Measurements from ENCODE around the gene KLHL25.

KLHL25 gene

DNA sequence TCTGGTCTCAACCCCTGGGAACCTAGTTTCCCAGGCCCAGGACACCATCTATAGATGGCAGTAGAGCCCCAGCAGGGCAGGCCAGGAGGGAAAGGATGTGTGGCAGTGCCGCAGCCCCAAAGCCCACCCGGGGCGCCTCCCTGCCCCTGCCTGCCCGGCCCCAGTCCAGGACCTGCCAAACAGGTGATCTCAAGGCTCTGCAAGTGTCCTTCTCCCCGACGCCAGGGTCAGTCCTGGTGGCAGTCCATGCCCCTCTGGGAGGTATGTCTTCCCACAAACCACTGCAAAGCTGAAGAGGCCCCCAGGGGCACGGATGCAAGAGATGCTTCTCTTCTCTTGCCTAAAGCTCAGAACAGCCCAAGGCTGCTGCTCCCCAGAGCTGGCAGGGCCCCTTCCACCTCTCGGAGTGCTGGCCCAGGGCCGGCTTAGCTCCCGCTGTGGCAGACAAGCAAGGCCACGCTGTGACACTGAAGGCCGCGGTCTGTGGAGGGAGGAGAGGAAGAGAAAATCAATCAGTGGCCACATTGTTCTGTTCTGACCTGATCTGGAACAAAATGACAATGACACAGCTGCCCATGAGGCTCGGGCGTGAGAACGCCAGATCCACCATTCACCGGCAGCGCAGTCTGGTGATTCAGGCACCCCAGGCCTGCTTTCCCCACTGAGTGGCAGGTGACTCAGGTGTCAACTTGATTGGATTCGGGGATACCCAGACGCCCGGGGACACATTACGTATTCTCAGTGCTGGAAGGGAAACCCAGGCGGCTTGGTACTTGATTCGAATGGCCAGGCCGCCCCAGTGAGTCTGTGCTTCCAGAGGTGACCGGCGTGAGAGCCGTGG lies 34.0 kb downstream of the KLHL25 start:
- DNase-seq (ENCODE audit: low spot score), result no peak

DNA sequence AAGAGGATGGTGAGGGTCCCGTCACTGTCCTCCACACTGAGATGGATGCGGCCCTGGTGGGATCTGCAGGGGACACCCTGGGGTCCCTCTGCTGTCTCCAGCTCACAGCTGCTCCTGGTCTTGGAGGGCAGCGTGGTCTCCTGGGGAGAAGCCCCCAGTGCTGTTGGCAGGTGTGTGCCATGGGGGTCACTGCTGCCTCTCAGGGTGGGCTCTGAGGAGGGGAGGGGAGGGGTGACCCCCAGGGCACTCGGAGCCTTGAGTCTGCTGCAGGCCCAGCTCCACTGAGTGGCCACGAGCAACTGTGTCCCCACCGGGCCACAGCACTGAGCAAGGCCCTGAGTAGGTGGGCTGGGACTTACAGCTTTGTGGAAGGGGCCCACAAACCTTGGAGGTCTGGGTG lies 34.7 kb downstream of the KLHL25 start:
- no peak for DNase-seq (ENCODE audit: low spot score)

DNA sequence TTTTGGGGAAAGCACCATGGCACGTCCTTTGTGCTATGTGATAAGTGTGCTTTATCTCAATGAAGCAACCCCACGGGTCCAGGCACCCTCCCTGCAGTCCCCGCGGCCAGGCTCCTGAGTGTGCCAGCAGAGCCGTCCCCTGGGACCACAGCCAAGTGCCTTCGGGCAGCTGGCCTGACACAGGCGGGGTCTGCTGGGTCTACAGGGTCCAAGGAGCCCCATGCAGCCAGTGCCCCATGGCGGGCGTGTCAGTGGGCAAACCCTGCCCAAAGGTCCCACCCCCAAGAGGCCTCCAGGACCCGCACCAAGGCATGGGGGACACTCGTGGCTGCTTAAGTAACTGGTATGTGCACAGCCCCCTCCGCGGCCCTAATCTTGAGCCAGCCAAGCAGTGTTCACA lies 35.3 kb downstream of the KLHL25 start:
- DNase-seq (ENCODE audit: low spot score), result no peak

DNA sequence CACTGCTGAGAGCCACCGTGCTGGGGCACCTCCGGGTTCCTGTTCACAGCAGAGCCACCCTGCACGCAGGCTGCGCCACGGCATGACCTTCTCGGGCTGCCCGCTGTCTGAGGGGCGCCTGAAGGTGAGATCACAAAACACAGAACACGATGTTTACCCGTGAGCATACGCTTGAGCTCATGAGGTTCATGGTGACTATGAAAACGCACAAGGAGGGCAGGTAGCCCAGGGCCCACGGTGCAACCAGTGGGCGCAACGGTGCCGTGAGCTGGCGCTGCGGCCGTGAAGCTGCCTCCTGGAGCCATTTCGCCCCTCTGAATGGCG lies 36.1 kb downstream of the KLHL25 start:
- DNase-seq (ENCODE audit: low spot score), result no peak

DNA sequence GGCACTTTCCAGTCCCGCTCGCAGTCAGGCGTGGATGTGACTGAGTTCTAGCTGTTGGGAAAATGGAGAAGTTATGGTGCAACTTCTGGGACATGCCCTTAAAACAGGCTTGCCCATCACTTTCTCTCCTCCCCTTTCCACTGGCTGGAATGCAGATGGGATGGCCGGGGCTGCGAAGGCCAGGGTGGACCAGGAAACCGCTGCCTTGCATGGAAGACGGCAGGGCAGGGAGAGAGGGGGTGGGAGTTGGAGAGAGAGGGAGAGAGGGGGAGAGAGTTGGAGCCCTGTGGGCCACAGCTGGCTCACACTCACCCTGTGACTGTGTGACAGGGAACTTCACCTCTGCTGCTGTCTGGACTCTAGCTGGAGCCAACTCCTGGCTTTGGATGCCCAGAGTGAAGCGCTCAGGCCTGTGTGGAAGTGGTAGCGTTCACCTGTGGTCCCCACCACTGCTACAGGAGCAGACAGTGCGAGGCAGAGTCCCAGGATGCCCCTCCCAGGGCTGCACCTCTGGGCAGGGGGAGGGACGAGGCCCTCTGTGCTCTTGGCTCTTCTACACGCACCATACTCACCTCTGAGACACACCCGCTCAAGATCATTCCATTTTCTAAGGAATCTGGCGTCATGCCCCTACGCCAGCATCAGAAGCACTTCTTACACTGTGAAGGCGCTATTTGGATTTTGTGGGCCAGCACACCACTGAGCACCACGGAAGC lies 36.6 kb downstream of the KLHL25 start:
- no peak for DNase-seq (ENCODE audit: low spot score)

DNA sequence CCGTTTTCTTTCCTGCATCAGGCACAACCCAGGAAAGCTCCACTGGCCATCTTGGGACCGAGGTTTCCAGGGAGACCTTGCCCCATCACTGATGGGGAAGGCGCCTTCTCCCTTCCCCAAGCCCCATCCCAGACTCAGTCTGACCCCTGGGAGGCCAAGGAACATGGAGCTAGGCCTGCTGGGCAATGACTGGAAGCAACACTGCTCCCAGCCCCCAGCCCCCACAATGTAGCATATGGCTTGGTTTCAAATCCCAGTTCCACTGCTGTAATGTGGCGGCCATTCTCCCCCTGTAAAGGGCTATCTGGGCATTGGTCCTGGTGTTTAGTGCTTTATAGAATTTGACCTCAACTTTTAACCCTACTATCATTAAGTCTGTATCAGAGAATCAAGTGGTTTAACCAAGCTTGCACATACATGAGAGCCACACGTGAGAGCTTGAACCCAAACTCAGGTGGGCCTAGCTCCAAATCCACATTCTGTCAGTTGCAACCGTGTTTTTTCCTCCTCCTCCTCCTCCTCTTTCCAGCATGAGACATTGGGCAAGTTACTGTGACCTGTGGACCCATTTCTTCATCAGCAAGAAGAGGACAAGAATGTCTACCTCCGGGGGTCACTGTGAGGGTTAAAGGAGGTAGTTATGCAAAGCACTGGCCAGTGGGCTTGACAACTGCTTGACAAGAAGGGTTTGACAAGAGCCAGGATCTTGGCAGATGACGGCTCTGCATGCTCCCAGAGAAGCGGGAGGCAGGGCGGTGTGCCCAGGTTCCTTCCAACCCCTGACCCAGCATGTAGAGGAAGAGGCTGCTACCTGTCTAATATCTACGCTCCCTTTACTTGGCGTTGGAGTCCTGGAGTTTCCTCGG lies 37.4 kb downstream of the KLHL25 start:
- DNase-seq (ENCODE audit: low spot score), result no peak

DNA sequence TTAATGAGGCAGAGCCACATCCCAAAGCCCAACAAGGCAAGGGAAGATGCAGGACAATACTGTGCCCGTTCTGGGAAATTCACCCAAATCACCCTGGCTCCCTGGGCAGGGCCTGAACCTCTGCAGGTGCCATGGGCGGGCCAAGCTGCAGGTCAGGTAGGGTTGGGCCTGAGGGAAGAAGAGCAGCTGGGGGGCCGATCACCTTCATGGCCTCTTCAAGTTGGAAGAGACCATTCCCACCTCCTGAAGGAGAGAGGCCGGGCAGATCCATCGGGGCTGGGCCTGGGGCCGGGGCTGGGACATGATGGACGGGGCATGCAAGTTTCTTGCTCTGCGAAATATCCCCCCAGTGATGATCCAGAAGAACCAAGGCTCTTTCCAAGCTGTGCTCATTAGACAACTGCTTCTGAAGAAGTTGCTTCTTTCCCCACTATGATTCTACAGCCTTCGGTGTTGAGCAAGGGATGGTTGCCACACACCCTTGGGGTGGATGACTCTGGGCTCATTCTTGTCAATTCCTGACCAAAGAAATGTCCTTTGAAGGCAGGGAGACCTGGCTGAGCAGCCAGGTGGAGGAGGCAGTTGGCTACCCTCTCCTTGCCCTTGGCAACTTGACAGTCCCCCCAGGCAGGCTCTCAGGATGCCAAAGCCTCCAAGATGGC lies 38.2 kb downstream of the KLHL25 start:
- DNase-seq (ENCODE audit: low spot score), result no peak

DNA sequence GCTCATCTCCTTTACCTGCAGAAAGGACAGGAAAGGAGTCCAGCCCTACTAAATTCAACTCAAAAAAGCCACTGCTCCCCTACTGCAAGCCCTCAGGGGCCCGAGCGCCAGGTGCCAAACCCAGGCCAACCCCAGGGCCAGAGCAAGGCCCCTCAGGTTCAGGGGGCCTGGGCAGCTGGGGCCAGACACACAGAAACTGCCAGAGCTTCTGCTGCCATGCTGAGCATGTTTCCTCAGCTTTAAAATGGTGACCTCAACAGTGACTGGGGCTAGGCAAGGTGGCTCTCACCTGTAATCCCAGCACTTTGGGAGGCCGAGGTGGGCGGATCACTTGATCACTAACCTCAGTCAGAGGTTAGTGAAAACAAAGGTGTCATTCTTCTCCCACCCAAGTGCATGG lies 38.8 kb downstream of the KLHL25 start:
- DNase-seq (ENCODE audit: low spot score), result no peak

DNA sequence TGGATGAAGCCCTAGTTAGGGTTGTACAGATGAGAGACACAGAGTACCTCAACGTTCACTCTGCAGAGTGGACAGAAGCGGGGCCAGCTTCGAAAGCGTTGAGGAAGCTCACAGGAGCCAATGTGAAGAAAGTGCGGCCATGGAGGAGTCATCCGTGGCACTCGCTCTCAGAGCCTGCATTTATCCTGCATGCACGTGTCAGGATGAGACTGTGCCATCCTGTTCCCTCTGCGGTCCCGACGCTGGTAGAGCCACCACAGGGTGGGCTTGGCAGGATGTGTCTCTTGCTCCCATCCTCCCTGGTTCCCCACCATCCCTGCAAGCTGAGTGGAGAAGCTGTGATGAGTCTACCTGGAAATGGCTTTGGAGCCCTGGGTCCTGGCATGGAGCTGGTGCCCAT lies 39.3 kb downstream of the KLHL25 start:
- no peak for DNase-seq (ENCODE audit: low spot score)

DNA sequence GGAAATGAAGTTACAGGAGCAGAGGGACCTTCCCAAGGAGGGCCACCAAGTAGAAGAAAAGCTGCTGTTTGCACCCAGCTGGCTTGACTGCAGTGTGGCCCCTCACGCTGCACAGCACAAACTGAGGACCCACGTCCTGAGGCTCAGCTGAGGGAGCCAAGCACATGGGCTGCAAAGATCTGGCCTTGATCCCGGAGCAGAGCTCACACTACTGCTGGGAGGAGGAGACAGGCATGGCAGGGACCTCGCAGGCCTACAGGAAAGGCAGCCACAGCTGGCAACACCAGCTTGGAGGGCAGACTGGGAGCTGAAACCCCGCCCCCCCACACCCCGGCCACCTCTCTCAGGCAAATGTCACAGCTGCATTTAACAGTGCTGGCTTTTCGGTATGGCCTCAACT lies 39.7 kb downstream of the KLHL25 start:
- DNase-seq (ENCODE audit: low spot score), result no peak

DNA sequence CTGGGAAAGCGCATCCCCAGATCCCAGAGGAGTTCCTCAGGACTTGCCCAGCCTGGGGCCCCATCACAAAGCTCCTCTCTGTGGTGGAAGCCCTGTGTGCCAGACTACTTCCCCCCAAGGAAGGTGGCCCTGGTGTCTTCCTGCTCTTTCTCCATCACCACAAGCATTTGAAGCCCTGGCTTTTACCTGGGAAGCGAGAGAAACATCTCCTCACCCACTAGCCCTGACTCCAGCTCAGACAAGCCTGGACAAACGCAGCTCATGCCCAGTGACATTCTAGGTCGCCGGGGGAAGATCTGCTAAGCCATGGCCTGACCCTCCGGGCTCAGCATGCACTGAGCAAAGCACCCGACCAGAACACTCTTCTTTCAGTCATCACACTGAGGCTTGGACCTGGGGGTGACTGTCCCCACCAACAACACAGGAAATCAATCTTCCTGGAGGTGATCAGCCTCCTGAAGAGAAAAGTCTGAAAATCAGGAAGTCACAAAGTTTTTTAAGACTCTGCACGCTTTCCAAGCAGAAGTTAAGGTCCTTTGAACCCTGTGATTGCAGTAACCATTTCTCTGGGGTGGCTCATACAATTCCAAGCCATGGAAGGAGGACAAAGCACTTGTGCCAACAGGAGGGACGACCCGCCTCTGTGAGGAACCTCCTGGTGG lies 40.8 kb downstream of the KLHL25 start:
- no peak for DNase-seq (ENCODE audit: low spot score)

DNA sequence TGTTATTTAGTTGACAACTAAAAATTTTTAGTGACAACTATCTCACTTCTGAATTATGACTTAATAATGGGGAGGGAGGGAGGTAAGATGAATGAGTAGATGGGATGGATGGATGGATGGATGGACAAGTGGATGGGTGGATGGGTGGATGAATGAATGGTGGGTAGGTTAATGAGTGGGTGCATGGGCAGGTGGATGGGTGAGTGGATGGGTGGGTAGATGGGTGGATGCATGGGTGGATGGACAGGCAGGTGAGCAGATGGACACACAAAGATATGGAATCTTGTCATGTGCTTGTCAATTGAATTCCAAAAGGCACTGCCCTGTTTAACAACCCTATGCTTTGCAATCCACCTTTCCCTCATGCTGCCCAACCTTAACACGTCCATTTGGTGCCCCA lies 41.5 kb downstream of the KLHL25 start:
- no peak for DNase-seq (ENCODE audit: low spot score)

DNA sequence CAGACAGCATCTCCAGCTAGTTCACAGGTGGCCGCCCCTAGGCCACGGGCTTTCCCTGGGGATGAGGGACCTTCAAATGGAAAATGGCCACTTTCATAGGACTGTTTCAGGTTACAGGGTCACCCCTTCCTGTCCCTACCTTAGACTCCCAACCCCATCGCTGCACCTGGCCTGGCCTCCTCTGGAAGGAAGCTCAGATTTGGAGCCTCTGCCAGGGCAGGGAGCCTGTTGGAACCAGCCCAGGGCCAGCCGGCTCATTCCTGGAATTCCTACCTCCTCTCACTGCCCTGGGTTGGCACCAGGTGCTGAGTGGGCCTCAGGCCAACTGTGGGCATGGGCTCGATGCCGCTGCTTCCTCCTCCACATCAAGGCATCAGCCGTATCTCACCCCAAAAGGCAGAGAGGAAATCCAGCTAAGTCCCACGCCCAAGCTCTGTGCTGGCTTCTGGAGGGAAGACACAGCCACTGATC lies 42.2 kb downstream of the KLHL25 start:
- no peak for DNase-seq (ENCODE audit: low spot score)

DNA sequence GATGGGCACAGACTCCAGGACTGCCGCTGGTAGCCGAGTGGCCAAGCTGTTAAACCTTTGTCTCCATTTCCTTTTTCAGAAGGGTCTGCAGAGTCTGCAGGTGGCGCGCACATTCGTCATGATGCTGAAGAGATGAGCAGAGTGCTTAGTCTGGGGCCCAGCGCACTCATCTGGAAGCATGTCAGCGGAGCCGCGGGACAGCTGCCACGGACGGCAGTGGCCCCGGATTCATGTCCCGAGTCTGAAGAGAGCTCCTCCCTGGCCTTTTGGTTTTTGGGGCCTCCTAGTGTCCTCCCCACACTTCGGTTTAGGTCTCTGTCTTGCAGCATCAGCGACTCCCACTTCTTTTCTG lies 42.6 kb downstream of the KLHL25 start:
- no peak for DNase-seq (ENCODE audit: low spot score)

DNA sequence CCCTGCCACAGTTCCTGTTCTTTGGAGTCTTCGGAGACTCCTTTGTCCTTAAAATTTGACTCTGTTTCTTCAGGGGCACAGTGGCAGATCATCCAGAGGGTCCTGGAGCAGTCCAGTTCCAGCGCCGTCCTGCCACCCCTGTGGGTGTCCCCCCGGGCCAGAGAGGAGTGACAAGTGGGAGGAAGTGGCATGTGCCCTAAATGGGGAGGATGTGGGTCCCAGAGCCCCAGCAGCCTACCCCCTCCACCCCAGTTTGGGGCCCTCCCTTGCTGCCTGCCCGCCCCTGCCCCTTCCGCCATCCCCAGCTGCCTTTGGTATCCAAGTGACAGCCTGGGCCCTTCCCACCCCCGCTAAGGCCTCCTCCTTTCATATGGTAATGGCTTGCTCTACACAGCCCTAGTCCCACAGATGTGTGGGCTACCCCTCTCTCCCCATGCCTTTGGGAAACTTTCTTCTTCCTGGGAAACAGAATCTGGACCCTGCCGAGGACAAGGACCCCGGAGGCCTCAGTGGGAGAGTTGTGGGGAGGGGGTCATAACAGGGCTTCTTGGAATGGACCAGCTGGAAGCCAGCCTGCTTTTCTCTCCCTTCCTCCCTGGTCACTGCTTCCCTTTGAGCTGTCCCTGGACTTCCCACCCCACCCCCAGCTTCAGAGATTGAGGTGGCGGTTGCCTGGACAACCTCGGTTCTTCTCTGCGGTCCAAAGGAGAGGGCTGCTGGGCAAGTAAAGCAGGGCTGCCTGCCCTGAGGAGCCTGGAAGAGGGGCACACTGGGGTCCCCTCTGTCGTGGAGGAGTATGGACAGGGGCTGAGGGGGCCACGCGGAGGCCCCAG lies 43.2 kb downstream of the KLHL25 start:
- DNase-seq (ENCODE audit: low spot score), result no peak

DNA sequence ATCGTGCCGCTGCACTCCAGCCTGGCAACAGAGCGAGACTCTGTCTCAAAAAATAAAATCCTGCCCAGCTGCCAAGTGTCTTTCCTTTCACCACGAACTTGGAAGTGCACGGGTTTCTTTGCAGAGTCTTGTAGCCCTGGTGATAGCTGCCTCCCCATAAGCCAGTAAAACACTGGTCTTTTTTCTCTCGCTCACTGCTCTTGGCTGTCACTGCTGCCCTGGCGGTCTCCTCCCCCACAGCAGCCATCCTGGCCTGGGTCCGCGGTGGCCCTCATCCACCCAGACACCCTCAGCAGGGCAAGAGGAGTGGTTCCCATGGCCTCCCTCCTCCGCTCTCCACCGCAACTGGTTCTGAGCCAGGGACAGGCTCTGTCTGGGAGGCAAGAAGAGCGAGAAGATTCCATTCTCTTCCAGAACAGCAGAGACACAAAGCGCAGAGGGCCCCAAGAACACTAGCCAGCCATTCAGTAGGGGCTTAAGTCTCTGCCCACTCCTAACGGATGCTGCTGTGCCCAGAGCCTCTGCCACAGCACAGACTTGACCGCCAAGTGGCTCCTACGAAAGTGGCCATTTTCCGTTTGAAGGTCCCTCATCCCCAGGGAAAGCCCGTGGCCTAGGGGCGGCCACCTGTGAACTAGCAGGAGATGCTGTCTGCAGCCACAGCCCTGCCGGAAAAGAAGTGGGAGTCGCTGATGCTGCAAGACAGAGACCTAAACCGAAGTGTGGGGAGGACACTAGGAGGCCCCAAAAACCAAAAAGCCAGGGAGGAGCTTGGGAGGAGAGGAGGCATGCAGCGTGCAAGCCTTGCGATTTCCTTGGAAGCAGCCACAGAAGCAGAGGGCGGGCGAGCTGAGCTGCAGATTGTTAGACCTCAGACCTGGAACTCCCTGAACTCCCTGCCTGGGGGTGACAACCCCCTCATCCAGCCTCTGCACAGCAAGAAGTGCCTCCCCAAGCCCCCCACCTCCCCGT lies 44.1 kb downstream of the KLHL25 start:
- no peak for DNase-seq (ENCODE audit: low spot score)

DNA sequence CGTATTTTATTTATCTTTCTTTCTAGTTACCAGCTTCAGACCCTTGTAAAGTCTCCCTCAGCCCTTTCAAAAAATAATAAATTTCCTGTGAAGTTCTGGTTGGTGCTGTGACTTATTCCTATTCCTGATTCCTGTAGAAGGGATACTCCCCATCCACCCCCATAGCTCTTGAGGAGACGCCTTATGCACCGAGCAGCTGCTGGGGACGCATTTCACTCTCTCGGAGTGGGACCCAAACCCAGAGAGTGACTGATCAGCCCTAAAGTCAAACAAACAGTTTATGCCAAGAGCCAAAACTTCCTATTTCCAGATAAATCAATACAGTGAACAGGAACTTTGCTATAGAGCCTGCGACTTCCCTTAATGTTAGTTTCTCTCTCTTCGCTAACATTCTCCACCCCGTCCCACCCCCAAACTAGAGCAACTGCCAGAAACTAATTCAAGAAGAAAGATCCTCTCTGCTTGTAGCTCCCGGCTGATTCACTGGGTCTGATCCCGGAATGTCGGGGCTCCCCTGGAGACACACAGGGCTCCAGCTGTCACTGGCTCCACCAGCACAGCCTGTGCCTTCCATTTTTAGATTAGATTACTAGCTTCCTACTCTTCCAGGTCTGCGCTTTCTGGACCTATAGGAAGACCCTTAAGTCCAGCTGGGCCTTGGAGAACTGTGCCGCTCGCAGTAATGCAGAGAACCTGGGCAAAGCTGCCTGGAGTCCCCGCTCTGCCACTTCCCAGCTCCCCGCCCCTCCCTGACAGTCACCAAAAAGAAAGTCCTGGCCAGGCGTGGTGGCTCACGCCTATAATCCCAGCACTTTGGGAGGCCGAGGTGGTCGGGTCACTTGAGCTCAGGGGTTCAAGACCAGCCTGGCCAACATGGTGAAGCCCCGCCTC lies 45.2 kb downstream of the KLHL25 start:
- no peak for DNase-seq (ENCODE audit: low spot score)

DNA sequence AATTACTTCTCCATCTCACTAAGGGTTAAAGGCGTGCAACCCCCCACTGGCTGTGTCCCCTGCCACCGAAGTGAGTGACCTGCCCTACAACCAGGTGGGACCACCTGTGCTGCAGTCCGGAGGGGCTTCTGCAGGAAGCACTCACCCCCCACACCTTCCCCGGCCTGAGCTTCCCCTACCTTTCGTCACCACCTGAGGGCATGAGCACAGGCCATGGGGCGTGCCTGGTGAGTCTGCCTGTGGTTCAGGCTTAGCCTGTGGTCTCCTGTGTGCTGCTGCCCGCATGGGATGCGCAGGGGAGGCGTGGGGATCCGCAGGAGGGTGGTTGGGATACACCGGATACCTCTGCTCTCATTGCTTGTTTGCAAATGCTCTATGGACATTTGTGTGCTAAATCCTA lies 46.0 kb downstream of the KLHL25 start:
- no peak for DNase-seq (ENCODE audit: low spot score)

Data from SK-N-DZ (cell line).